ENCODE measurements around the gene DOP1A. TPM values are rescaled to one million over a fixed set of nuclear protein-coding genes. Genes with fewer than 3 reads are reported as not detected.
"Not testable (repeated sequence)": the region's sequence is repeated elsewhere in the genome, so short reads cannot be mapped to it uniquely, and the experiment has no call there.

Gene DOP1A
- total RNA-seq, 1 donor from 2014 or later: 29.5 TPM

DNA sequence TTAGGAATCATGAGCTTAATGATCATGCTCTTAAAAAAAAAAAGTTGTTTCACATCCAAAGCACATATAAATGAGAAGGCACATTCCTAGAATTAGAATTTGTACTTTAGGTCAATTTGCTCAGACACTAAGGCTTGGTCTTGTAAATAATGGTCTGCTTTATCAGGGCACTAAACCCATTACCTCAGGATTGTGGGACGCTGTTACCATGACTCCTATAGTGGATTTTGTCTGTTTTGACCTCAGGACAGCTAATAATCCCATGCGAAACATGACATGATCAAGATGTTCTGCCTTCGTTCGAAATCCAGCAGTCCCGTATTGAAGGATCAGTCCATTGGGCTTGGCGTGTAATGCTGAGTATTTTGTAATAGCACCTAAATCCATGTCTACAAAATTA lies 123.2 kb downstream of the DOP1A start:
- DNase-seq (ENCODE audit: low read depth) (no peak), FAIRE-seq (peak; percentile 62)
- no peaks in the 10 kb centered on the region for H3K27me3 ChIP-seq (ENCODE audit: control insufficient read depth, insufficient read depth, low read length)
- H3K36me3 ChIP-seq (ENCODE audit: control insufficient read depth, insufficient read depth, low read length): peaks cover 6% of the 10 kb centered on the region
- TF ChIP-seq, protein P1, sequence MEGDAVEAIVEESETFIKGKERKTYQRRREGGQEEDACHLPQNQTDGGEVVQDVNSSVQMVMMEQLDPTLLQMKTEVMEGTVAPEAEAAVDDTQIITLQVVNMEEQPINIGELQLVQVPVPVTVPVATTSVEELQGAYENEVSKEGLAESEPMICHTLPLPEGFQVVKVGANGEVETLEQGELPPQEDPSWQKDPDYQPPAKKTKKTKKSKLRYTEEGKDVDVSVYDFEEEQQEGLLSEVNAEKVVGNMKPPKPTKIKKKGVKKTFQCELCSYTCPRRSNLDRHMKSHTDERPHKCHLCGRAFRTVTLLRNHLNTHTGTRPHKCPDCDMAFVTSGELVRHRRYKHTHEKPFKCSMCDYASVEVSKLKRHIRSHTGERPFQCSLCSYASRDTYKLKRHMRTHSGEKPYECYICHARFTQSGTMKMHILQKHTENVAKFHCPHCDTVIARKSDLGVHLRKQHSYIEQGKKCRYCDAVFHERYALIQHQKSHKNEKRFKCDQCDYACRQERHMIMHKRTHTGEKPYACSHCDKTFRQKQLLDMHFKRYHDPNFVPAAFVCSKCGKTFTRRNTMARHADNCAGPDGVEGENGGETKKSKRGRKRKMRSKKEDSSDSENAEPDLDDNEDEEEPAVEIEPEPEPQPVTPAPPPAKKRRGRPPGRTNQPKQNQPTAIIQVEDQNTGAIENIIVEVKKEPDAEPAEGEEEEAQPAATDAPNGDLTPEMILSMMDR (IDR thresholded peaks at IDR 0.05; ENCODE audit: insufficient read depth, low read length, severe bottlenecking): no peak
- no peak overlapping the region for H3K4me3 ChIP-seq (ENCODE audit: low read depth, low read length)

DNA sequence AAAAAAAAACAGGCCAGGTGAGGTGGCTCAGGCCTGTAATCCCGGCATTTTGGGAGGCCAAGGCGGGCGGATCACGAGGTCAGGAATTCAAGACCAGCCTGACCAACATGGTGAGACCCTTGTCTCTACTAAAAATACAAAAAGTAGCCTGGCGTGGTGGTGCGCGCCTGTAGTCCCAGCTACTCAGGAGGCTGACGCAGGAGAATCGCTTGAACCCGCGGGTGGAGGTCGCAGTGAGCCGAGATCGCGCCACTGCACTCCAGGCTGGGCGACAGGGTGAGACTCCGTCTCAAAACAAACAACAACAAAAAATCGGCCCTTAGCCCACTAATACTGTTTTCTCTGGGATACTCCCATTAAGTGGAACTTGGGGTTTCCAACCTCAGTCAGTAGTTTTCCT lies 124.5 kb downstream of the DOP1A start:
- not testable (repeated sequence) for H3K27me3 ChIP-seq (ENCODE audit: control insufficient read depth, insufficient read depth, low read length); H3K36me3 ChIP-seq (ENCODE audit: control insufficient read depth, insufficient read depth, low read length); FAIRE-seq; DNase-seq (ENCODE audit: low read depth)
- H3K4me3 ChIP-seq (ENCODE audit: low read depth, low read length): peak overlapping the region; percentile 87

DNA sequence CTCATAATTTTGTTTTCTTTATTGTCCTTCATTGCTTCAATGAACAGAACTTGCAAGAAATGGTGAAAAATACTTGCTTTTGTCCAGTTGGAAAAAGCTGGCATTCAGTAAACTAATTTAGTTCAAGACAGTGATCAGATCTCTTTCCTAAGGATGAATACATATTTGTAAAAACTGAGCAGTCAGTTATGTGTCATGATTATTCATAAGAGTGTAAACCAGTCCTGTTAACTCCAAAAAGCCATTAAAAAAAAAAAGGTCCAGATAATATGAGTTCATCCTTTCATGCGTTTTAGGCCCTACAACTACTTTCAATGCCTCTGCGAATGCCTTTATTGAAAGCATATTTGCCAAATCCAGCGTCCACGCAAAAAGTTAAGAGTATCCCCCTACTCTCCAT lies 125.0 kb downstream of the DOP1A start:
- Histone ChIP-seq H3K36me3 (ENCODE audit: control insufficient read depth, insufficient read depth, low read length) (peaks cover 3% of the 10 kb centered on the region), H3K4me3 (ENCODE audit: low read depth, low read length) (peak overlapping the region; percentile 87), H3K27me3 (ENCODE audit: control insufficient read depth, insufficient read depth, low read length) (no peaks in the 10 kb centered on the region)
- DNase-seq (ENCODE audit: low read depth) (peak; percentile 73), FAIRE-seq (no peak)
- TF ChIP-seq, protein P1 (IDR thresholded peaks at IDR 0.05; ENCODE audit: insufficient read depth, low read length, severe bottlenecking): no peak

DNA sequence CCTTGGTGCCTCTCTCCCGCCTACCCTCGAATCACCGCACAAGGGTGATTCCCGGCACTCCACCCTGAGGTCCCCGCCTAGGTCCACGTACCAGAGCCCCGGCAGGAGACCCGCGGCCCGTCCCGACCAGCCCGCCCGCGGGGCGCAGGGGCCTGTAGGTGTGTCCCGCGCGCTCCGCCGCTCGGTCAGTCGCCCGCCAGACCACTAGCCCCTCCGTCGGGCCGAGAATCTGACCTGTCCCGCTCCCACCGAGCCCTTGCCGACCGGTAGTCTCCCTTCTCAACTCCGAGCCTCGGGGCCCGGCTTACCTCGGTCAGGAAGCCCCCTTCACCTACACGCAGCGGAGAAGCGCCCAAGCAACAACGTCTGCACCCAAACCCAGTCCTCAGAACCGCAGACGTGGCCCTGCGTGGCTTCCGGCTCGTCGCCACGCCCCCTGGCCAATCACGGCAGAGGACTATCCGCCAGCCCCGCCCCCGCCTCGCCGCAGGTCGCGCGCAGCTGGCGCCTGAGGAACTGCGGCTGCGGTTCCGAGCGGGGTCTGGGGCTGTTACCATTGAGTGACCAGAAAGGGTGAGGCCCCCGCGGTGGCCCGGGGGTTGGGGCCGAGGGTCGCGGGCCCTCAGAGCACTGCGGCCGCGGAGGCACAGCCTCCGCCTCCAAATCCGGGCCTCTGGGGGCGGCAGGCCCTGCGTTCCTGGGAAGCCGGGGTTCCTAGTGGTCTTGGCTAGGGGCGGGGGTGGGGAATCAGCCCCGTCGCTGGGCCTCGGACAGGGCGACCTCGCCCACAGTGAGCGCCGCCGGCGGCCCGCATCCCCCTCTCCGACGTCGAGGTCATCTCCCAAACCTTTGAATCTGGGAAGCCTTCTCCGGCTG lies 125.6 kb downstream of the DOP1A start, which contains the start of the genes PGM3 and RWDD2A:
TSS of gene PGM3 (minus strand) at position 395 of the 876 bp plus-strand sequence. CDS start 2,253 bp downstream, outside the sequence.
TSS of gene RWDD2A (plus strand) at position 487 of the 876 bp plus-strand sequence. CDS start 1,095 bp downstream, outside the sequence.
- H3K36me3 ChIP-seq (ENCODE audit: control insufficient read depth, insufficient read depth, low read length): peaks cover 3% of the 10 kb centered on the region
- H3K27me3 ChIP-seq (ENCODE audit: control insufficient read depth, insufficient read depth, low read length): no peaks in the 10 kb centered on the region
- peak within 1 kb of the TSS; percentile 87 for H3K4me3 ChIP-seq (ENCODE audit: low read depth, low read length)
- no peak for FAIRE-seq
- peak; percentile 74 for DNase-seq (ENCODE audit: low read depth)
- TF ChIP-seq, protein P1 (IDR thresholded peaks at IDR 0.05; ENCODE audit: insufficient read depth, low read length, severe bottlenecking): no peak

DNA sequence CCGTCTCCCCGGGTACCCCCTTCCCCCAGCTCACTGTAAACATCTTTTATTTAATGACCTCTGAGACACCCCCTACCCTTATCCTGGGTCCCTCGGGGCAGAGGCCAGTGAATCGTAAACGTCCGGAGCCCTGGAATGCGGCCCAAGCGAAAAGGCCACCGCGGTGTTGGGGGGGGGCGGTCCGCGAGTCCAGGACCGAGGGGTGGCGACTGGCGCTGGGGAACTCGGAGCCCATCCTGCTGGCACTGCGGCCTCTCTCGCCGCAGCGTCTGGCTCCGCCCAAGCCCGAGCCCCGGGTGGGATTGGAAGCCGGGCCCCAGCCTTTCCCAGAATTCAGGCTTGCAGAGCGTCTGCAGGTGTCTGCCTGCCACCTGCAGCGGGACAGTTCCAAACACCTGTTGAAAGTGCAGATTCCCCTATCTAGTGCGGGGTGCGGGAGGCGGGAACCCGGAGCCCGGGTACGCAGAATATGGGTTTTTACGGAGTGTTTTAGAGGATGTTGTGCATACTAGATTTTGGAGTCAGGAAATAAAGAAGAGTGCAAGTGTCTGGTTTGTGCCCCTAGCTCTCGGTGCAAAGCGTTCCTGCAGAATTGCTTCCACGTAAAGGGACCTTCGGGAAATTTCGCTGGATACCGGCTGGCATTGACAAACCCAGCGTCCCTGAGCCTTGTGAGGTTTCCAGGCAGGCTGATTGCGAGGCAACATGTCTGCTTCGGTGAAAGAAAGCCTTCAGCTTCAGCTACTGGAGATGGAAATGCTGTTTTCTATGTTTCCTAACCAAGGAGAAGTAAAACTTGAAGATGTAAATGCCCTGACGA lies 126.5 kb downstream of the DOP1A start:
- DNase-seq (ENCODE audit: low read depth) (no peak), FAIRE-seq (no peak)
- Histone ChIP-seq H3K4me3 (ENCODE audit: low read depth, low read length) (peak overlapping the region; percentile 87), H3K36me3 (ENCODE audit: control insufficient read depth, insufficient read depth, low read length) (peaks cover 2% of the 10 kb centered on the region), H3K27me3 (ENCODE audit: control insufficient read depth, insufficient read depth, low read length) (no peaks in the 10 kb centered on the region)
- TF ChIP-seq, protein P1 (IDR thresholded peaks at IDR 0.05; ENCODE audit: insufficient read depth, low read length, severe bottlenecking): no peak

All from bronchial epithelial cell (primary cell).